GM19043 (cell line): ENCODE measurements around the gene MGST2.
A peak's percentile ranks its signal among the peaks of the same experiment; 100 is the strongest.
"Not testable (repeated sequence)": the region's sequence is repeated elsewhere in the genome, so short reads cannot be mapped to it uniquely, and the experiment has no call there.

Experiments
- ATAC-seq: cut with Tn5 transposase; IDR thresholded peaks from one replicate; pipeline ENCODE4 v1.9.1; 2021; ENCODE audit warnings: low read depth; ENCODE audit not compliant: unreplicated experiment

Gene MGST2

DNA sequence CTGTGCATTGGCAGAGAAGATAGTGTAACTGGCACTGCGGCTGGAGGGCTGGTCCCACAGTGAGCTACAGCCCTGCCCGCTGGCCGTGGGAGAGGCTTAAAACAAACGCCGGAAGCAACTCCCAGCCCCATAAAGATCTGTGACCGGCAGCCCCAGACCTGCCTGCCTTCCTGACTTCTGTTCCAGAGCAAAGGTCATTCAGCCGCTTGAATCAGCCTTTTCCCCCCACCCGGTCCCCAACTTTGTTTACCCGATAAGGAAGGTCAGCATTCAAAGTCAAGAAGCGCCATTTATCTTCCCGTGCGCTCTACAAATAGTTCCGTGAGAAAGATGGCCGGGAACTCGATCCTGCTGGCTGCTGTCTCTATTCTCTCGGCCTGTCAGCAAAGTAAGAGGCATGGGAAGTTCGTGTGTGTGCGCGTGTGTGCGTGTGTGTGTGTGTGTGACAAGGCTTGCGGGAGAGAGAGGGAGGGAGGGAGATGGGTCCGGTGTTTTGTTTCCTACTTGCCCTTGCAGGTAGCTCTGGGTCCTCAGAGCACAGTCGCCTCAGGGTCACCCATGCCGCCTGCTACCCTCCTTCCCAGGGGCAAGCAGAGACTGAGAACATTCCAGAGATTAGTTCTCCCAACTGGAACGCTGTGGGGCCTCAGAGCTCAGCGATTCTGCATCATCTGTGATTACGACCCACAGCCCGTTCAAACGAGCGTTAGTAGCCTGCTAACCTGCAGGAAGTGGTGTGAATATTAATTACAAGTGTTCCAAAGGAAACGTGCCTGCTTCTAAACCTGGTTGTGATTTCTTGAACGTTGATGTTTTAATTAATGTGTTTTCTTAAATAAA, at the start of gene MGST2:
Gene MGST2, plus strand, starts transcription at position 130 of the 840 bp plus-strand sequence. Its CDS starts 201 bp downstream, at position 331.
- peak; percentile 84 for ATAC-seq

DNA sequence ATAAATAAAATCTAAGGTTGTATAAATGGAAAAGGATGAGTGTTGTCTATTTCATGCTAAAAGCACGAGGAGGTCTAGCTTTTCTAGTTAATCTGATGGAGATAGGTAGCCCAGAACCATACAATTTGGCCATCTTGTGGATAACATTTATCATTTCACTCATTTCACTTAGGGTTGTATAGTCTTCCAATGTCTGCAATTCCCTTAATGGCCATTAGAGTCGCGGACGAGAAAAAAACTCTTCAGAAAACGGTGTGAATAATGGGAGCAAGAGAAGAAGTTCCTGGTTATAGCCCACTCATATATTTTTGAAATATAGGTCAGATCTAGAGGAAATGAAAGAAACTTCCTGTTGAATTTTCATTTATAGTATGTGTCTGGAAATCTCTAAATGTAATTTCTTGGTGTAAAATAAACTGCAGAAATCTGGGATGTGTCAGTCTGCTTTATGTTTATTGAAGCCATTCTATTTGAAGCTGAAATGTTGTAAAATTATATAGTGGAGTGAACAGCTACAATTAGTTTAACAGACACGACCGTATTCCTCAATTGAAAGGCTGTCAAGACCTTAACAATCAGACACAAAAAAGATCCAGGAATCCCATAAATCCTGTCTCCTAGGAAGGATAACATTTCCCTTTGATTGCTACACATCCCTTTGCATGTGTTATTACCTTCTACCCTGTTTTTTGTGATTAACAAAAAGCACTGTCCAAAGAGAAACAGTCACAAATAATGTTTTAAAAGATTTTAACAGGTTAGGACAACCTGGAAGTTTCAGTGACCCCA, 47.7 kb upstream of the MGST2 start:
- ATAC-seq, result no peak

GRCh38 chr4:139619644-139620043, 46.0 kb upstream of the MGST2 start:
- ATAC-seq, result peak; percentile 75

DNA sequence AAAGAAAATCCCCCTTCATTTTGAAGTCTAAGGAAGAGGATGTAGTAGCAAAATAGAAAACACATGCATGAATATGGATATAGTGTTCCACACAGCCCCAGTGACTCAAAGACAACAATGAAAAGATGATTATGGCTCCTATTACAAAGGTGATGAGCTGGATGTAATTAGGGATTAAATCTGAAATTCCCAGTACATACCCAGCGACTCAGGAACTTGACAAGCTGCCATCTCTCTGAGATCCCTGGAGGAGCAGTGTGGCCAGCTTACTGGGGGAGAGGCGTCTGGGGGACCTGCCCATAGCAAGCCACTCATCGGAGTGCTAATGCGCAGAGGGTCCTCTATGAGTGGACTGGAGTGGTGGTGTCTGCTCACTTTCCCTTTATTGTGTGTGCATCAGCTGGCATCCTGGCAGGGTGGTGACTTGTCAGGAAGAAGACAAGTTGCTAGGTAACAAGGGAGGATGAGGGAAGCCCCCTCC, 42.7 kb upstream of the MGST2 start:
- ATAC-seq, result no peak

GRCh38 chr4:139624441-139625092, 41.1 kb upstream of the MGST2 start:
- no peak for ATAC-seq

- ATAC-seq, result no peak
Observed at GRCh38 chr4:139625093-139625455, 40.5 kb upstream of the MGST2 start.

- ATAC-seq, result no peak
Observed at GRCh38 chr4:139625482-139625881, 40.1 kb upstream of the MGST2 start.

DNA sequence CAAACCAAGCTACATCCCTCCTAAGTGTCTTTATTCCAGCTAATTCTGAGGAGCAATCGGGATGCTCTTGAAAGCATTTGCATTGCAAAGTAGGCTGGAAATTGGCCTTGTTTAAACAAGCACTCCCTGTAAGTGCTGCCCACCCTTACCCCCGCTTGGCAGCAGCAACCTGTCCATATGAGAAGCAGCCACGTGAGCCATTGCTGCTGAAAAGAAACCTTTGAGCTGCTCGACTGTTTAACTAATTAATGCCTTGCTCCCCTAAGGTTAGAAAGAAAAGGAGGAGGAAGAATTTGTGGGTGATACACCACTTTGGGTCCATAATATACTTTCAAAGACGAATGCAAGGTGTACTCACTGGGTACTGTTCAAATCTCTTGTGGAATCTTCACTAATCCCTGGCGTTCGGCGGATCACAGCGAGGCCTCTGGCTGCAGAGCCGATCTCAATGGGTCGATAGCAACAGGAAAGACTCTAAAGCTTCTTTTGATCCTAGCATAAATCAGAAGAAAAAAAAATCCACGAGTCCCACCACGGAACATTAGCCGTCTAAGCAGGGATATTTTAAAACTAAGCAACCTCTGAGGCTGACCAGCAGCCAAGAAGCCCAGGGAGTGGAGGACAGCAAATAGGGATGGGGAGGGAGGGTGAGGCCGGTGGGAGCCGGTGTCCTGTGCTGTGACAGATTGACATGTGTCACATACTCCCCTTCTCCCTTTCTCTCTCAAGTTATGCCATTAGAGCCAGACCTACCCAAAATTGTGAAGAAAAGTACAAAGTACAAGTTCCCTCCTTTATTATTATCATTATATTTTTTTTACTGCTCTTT, 37.2 kb upstream of the MGST2 start:
- ATAC-seq, result no peak

GRCh38 chr4:139629436-139630125, 36.0 kb upstream of the MGST2 start:
- no peak for ATAC-seq

DNA sequence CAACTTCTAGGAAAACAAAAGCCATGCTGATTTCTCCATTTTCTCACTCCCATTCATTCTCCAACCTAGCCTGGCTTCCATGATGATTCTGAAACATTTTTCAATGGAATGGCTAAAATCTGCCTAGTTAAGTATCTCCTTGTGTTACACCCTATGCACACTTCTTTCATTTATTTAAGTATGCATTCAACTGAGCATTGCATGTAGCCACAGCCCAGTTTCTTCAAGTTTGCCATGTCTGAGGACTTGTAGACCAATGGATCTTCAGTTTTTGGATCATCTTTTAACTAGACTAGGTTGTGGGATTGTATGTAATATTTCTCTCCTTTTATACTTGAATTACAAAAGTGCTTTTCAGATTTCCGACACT, 35.5 kb upstream of the MGST2 start:
- no peak for ATAC-seq

- ATAC-seq, result no peak
Observed at GRCh38 chr4:139630991-139631390, 34.6 kb upstream of the MGST2 start.

- ATAC-seq, result no peak
Observed at GRCh38 chr4:139631791-139632190, 33.8 kb upstream of the MGST2 start.

DNA sequence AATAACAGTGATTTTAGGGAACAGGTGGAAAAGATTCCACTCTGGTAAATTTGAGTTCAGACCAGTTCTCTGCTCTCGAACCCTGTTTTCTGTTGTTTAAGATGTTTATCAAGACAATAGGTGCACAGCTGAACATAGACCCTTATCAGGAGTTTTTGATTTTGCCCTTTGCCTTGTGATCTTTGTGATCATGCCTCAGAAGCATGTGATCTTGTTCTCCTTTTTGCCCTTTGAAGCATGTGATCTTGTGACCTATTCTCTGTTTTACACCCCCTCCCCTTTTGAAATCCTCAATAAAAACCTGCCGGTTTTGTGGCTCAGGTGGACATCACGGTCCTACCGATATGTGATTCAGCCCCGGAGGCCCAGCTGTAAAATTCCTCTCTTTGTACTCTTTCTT, 32.9 kb upstream of the MGST2 start:
- not testable (repeated sequence) for ATAC-seq

DNA sequence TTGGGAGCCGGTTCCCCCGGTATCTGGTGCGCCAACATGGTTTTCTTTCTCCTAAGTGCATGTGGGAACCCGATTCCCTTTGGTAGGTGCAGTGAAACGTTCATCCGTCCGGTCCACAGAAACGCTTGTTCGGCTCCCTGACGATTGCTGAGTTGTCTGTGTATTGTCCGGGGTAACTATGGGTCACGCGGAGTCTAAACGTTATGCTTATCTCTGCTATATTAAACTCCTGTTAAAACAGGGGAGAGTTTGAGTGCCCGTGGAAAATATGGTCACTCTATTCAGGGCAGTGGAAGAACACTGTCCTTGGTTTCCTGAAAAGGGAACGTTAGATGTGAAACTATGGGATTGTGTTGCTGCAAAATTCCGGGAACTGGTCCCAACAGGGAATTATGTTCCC, 32.4 kb upstream of the MGST2 start:
- no peak for ATAC-seq

DNA sequence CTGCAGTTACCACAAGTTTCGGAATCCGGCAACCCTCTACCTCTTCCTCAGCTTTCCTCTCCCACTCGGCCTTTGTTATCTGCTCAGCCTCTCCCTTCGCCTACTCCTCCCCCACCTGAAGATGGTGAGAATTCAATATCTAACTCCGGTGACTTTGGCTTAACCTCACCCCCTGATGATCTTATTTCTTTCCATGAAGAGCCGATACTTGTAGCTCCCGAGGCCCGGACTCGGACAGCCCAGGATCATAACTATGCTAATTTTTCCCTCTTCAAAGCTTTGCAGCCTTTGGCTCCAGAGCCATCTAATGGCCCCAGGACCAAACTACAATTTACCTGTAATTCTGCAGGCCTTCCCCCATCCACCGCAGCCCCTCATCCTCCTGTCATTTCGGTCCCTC, 32.0 kb upstream of the MGST2 start:
- ATAC-seq, result no peak

GRCh38 chr4:139635966-139636365, 29.7 kb upstream of the MGST2 start:
- ATAC-seq, result no peak

DNA sequence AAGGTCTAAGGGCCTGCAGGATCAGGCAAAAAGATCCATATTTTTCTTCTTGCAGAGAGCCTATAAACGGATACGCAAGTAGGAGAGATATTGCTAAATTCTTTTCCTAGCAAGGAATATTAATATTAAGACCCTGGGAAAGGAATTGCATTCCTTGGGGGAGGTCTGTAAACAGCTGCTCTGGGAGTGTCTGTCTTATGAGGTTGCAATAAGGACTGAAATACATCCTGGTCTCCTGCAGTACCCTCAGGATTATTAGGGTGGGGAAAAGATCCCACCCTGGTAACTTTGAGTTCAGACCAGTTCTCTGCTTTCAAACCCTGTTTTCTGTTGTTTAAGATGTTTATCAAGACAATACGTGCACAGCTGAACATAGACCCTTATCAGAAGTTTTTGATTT, 27.3 kb upstream of the MGST2 start:
- not testable (repeated sequence) for ATAC-seq

DNA sequence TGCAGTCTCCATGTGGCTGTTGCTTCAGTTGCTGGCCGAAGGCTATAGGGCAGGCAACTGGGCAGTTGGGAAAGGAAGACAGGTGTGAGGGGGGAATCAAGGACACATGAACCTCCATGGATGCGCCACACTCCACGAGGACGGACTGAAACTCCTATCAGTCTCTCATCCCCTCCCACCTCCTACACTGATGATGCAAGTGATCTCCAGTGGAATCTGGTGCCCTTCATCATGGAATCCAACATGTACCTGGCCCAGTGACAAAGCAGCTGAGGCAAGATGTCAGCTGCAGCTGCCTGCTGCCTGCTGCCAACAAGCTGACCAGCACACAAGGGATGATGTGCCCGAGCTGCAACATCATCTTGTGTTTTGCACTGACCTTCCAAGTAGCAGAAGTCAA, 26.0 kb upstream of the MGST2 start:
- no peak for ATAC-seq

- no peak for ATAC-seq
Observed at GRCh38 chr4:139641218-139641617, 24.4 kb upstream of the MGST2 start.

- ATAC-seq, result no peak
Observed at GRCh38 chr4:139642364-139642763, 23.3 kb upstream of the MGST2 start.
